Adrenal gland (tissue), 12 donors: ENCODE data around the gene HIVEP1. TPM values are rescaled to one million over a fixed set of nuclear protein-coding genes. Genes with fewer than 3 reads are reported as not detected.
"Not testable (repeated sequence)": the region's sequence is repeated elsewhere in the genome, so short reads cannot be mapped to it uniquely, and the experiment has no call there.

Source experiments
- DNase-seq, 7 donors: peaks; one replicate each; pipeline ENCODE4 v3.0.0-alpha.2; 2019 to 2020
- H3K27ac ChIP-seq, 5 donors: fragments of 200-600 bp; sonication (generic) in 4 of 5; 1 replicate in 3 of 5; 2 replicates in 2 of 5; pipeline versions ENCODE4 v1.5.1 to v1.8.0; 2016 to 2020; ENCODE audit warnings: mild to moderate bottlenecking in 1 of 5
- H3K27me3 ChIP-seq: fragments of 200-600 bp; 2 replicates; pipeline ENCODE4 v1.8.0; 2021
- H3K36me3 ChIP-seq, 2 donors: fragments of 200-600 bp; replicated peaks in 1 of 2; 1 replicate in 1 of 2; 2 replicates in 1 of 2; pipeline versions ENCODE4 v1.5.1 to v1.8.0; 2018 to 2022
- H3K4me1 ChIP-seq, 2 donors: fragments of 200-600 bp; replicated peaks in 1 of 2; 1 replicate in 1 of 2; 2 replicates in 1 of 2; pipeline versions ENCODE4 v1.5.1 to v1.8.0; 2018 to 2021
- H3K4me3 ChIP-seq, 4 donors: fragments of 200-600 bp; sonication (generic) in 3 of 4; one replicate each; pipeline ENCODE4 v1.5.1; 2016 to 2018
- H3K9me3 ChIP-seq, 3 donors: fragments of 200-600 bp; sonication (generic) in 1 of 3; replicated peaks in 1 of 3; 1 replicate in 2 of 3; 2 replicates in 1 of 3; pipeline versions ENCODE4 v1.5.1 to v1.8.0; 2016 to 2021
- POLR2A ChIP-seq, 2 donors: fragments of 450-650 bp; IDR thresholded peaks; one replicate each; pipeline ENCODE4 v1.6.1; 2017; ENCODE audit warnings: antibody characterized with exemption in 2 of 2, mild to moderate bottlenecking in 2 of 2, moderate library complexity in 1 of 2
- WGBS, 4 donors: extraction: QIAGEN DNeasy Blood & Tissue Kit in 2 of 4; methylation state at CpG; one replicate each; pipeline versions ENCODE4 v1.1.5 to v1.1.7; 2013 to 2017; 5-methylcytosine and 5-hydroxymethylcytosine counted together
- intact Hi-C, 2 donors: fragments of 100-400 bp; cut with DNase I; formaldehyde crosslinking; loops; one replicate each; pipeline versions ENCODE4 v1.14.1 to v1.15.0; 2022 to 2023
- polyA plus RNA-seq, 3 donors: library from polyadenylated mRNA; stranded (reverse); fragments of 200-250 nt in 2 of 3; fragments of 350-450 nt in 1 of 3; fragmentation: Illumina TruSeq in 1 of 3; extraction: RNeasy Lipid Tissue Mini Kit (QIAGEN cat#74804) in 1 of 3; gene quantifications; one replicate each; pipeline ENCODE4 v1.2.3, GENCODE V29; 2013 to 2014
- total RNA-seq, 9 donors: library from RNA; depleted of rRNA in 4 of 9; stranded (reverse); fragments of >200 nt in 4 of 9; fragments of 120-200 nt in 1 of 9; fragmentation: NEBNext Ultra II Directional in 1 of 9; extraction: Animal tissue kit (Norgen Biotek cat#: 25700) in 1 of 9; gene quantifications; one replicate each; pipeline versions ENCODE4 v1.1.0 to v1.2.4, GENCODE V29; 2013 to 2023
- TF ChIP-seq, protein P1 (sequence below), 6 experiments: fragments of 450-650 bp in 4 of 6; fragments of 200-600 bp in 2 of 6; sonication (generic) in 1 of 6; IDR thresholded peaks; 1 replicate in 5 of 6; 2 replicates in 1 of 6; pipeline versions ENCODE4 v1.5.1 to v1.8.0; 2016 to 2021; ENCODE audit warnings: antibody characterized with exemption in 6 of 6, mild to moderate bottlenecking in 2 of 6, moderate library complexity in 1 of 6
- donor health status: healthy with polysubstance abuse.
- donor health status: Bipolar disorder and iron deficiency.
- donor health status: DM: yes; HTN: yes; CAD: no.
- donor health status: DM: no; HTN: no; CAD: no.
- donor health status: DM: no; HTN: no; CAD: no.
- donor health status: DM: yes; HTN: yes; CAD: no.

The HIVEP1 gene
- total and polyA plus RNA-seq, 12 donors = 3.6 to 22.3 (median 11.9) TPM

DNA sequence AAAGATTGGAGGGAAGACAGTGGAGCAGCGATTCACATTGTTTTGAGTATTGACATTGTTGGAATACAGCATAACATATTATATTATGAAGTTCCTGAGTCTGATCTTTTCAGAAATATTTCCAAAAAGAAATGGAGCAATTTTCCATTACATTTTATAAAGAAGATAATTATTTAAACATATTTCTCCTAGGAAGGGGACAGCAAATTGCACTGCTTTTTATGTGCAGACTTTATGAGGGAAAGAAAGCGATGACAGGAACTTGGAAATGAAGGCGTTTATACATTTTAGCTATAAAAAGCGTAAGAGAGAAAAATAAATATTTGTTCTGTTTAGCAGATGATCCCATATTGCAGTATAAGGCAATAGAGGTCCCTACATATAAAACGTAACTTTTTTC is 161.1 kb downstream of the HIVEP1 start:
- Histone ChIP-seq H3K27me3 (no peaks in the 10 kb centered on the region), H3K4me3 (no peak overlapping the region), H3K4me1 (no peaks in the 10 kb centered on the region), H3K36me3 (no peaks in the 10 kb centered on the region), H3K27ac (no peak overlapping the region), H3K9me3 (no peaks in the 10 kb centered on the region)
- TF ChIP-seq, protein P1, sequence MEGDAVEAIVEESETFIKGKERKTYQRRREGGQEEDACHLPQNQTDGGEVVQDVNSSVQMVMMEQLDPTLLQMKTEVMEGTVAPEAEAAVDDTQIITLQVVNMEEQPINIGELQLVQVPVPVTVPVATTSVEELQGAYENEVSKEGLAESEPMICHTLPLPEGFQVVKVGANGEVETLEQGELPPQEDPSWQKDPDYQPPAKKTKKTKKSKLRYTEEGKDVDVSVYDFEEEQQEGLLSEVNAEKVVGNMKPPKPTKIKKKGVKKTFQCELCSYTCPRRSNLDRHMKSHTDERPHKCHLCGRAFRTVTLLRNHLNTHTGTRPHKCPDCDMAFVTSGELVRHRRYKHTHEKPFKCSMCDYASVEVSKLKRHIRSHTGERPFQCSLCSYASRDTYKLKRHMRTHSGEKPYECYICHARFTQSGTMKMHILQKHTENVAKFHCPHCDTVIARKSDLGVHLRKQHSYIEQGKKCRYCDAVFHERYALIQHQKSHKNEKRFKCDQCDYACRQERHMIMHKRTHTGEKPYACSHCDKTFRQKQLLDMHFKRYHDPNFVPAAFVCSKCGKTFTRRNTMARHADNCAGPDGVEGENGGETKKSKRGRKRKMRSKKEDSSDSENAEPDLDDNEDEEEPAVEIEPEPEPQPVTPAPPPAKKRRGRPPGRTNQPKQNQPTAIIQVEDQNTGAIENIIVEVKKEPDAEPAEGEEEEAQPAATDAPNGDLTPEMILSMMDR (IDR thresholded peaks at IDR 0.05) = no peak
- TF ChIP-seq POLR2A (IDR thresholded peaks at IDR 0.05) = no peak
- intact Hi-C loops = no loop called here
- WGBS, 4 donors = 73 to 84% (median 78%) methylated on average over 5 of the region's 5 CpGs
- no peak for DNase-seq

DNA sequence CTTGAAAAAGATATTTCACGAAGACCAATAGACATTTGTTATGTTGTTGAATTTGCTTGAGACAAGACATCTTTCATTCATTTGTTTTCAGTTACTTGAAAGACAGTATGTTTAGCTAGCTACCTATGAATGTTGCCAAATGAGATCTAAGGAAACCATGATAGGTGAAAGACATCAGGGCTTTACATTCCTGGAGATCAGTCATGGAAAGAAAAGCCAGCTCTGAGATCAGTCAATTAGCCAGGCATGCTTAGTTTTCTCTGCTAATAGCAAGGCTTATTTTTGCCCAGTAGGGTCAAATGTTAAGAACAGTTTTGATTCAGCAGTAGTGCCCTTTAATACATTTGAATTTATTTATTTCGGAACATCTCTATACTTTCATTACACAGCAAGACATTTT is 161.5 kb downstream of the HIVEP1 start:
- 62 to 82% (median 80%) methylated on average over 2 of the region's 2 CpGs for WGBS, 4 donors
- Histone ChIP-seq H3K9me3 (no peaks in the 10 kb centered on the region), H3K36me3 (no peaks in the 10 kb centered on the region), H3K27ac (no peak overlapping the region), H3K27me3 (no peaks in the 10 kb centered on the region), H3K4me3 (no peak overlapping the region), H3K4me1 (no peaks in the 10 kb centered on the region)
- TF ChIP-seq, protein P1 (IDR thresholded peaks at IDR 0.05) = no peak
- TF ChIP-seq POLR2A (IDR thresholded peaks at IDR 0.05) = no peak
- DNase-seq = no peak
- intact Hi-C loops = no loop called here

DNA sequence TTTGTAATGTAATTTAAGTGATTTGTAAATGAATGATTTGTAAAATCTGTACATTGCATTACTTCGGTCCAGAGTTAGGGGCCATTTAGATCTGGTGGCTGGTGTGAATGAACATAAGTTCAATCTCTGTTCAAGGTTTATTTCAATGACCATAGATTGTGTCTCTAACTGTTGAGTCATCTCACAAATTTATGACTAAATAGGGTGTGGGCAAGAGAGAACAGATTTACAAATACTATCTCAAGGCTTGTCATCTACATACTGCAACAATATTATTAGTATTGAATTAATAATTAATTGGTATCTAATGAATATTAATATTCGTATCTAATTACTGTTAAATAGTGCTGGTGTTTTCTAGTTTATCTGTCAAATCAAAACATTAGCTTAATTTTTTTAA is 162.8 kb downstream of the HIVEP1 start:
- no peak overlapping the region for H3K4me3 ChIP-seq
- no peak for DNase-seq
- no peaks in the 10 kb centered on the region for H3K27me3 ChIP-seq
- TF ChIP-seq, protein P1 (IDR thresholded peaks at IDR 0.05) = no peak
- no peak for TF ChIP-seq POLR2A (IDR thresholded peaks at IDR 0.05)
- 62 to 91% (median 80%) methylated on average over 2 of the region's 2 CpGs for WGBS, 4 donors
- no peak overlapping the region for H3K27ac ChIP-seq
- intact Hi-C loops = no loop called here
- H3K9me3 ChIP-seq = no peaks in the 10 kb centered on the region
- H3K36me3 ChIP-seq = no peaks in the 10 kb centered on the region
- H3K4me1 ChIP-seq = no peaks in the 10 kb centered on the region

DNA sequence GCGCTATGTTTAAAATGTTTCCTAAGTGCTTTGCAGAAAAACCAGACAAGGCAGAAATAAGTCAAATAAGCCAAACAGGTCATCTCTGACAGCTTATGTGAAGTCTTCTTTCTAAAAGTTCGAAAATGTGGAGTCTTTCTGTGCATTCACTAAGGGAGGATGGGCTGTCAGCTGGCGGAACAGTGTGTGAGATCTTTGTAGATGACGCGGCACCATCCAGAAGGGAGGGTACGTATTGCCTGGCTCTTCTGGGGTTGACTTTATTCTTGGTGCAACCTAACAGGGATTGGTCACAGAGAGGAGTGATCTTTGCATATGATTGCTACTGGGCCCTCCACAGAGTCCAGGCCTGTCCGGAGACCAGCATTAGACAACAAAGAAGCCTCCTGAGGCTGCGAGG is 163.5 kb downstream of the HIVEP1 start:
- 93 to 95% (median 93%) methylated on average over 8 of the region's 8 CpGs for WGBS, 4 donors
- TF ChIP-seq, protein P1 (IDR thresholded peaks at IDR 0.05) = no peak
- no peak for TF ChIP-seq POLR2A (IDR thresholded peaks at IDR 0.05)
- Histone ChIP-seq H3K36me3 (no peaks in the 10 kb centered on the region), H3K4me1 (no peaks in the 10 kb centered on the region), H3K9me3 (no peaks in the 10 kb centered on the region), H3K27ac (no peak overlapping the region), H3K4me3 (no peak overlapping the region), H3K27me3 (no peaks in the 10 kb centered on the region)
- no peak for DNase-seq
- intact Hi-C loops = no loop called here

DNA sequence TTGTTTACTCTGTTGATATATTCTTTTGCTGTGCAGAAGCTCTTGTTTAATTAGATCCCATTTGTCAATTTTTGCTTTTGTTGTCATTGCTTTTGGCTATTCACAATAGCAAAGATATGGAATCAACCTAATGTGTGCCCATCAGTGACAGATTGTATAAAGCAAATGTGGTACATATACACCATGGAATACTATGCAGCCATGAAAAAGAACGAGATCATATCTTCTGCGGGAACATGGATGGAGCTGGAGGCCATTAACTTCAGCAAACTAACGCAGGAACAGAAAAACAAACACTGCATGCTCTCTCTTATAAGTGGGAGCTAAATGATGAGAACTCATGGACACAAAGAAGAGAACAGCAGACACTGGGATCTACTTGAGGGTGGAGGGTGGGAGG is 164.7 kb downstream of the HIVEP1 start:
- 77 to 90% (median 82%) methylated on average over 3 of the region's 3 CpGs for WGBS, 4 donors
- H3K27ac ChIP-seq, H3K36me3 ChIP-seq, H3K9me3 ChIP-seq, intact Hi-C loops, H3K27me3 ChIP-seq, H3K4me1 ChIP-seq, H3K4me3 ChIP-seq, DNase-seq: not testable (repeated sequence)
